HL-60 (cell line): Measurements from ENCODE around the gene HHAT.

Source experiments
- GABPA ChIP-seq: IDR thresholded peaks from 2 replicates; pipeline ENCODE4 v1.6.1; 2012; ENCODE audit warnings: low read depth
- TF ChIP-seq, protein P1 (sequence below): IDR thresholded peaks from one replicate; pipeline ENCODE4 v1.5.1; 2011; ENCODE audit warnings: low read length, control low read depth, inconsistent platforms; ENCODE audit not compliant: insufficient read depth
- TF ChIP-seq, protein P2 (sequence below): IDR thresholded peaks from 2 replicates; pipeline ENCODE4 v1.6.1; 2012; ENCODE audit warnings: low read depth; ENCODE audit not compliant: insufficient replicate concordance

GRCh38 chr1:210336362-210336761, 7.7 kb downstream of the HHAT start:
- TF ChIP-seq, protein P1, sequence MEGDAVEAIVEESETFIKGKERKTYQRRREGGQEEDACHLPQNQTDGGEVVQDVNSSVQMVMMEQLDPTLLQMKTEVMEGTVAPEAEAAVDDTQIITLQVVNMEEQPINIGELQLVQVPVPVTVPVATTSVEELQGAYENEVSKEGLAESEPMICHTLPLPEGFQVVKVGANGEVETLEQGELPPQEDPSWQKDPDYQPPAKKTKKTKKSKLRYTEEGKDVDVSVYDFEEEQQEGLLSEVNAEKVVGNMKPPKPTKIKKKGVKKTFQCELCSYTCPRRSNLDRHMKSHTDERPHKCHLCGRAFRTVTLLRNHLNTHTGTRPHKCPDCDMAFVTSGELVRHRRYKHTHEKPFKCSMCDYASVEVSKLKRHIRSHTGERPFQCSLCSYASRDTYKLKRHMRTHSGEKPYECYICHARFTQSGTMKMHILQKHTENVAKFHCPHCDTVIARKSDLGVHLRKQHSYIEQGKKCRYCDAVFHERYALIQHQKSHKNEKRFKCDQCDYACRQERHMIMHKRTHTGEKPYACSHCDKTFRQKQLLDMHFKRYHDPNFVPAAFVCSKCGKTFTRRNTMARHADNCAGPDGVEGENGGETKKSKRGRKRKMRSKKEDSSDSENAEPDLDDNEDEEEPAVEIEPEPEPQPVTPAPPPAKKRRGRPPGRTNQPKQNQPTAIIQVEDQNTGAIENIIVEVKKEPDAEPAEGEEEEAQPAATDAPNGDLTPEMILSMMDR: no peak
- TF ChIP-seq, protein P2, sequence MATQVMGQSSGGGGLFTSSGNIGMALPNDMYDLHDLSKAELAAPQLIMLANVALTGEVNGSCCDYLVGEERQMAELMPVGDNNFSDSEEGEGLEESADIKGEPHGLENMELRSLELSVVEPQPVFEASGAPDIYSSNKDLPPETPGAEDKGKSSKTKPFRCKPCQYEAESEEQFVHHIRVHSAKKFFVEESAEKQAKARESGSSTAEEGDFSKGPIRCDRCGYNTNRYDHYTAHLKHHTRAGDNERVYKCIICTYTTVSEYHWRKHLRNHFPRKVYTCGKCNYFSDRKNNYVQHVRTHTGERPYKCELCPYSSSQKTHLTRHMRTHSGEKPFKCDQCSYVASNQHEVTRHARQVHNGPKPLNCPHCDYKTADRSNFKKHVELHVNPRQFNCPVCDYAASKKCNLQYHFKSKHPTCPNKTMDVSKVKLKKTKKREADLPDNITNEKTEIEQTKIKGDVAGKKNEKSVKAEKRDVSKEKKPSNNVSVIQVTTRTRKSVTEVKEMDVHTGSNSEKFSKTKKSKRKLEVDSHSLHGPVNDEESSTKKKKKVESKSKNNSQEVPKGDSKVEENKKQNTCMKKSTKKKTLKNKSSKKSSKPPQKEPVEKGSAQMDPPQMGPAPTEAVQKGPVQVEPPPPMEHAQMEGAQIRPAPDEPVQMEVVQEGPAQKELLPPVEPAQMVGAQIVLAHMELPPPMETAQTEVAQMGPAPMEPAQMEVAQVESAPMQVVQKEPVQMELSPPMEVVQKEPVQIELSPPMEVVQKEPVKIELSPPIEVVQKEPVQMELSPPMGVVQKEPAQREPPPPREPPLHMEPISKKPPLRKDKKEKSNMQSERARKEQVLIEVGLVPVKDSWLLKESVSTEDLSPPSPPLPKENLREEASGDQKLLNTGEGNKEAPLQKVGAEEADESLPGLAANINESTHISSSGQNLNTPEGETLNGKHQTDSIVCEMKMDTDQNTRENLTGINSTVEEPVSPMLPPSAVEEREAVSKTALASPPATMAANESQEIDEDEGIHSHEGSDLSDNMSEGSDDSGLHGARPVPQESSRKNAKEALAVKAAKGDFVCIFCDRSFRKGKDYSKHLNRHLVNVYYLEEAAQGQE: no peak
- no peak for TF ChIP-seq GABPA
